Bronchial epithelial cell (primary cell): ENCODE measurements around the gene SAYSD1. TPM values are rescaled to one million over a fixed set of nuclear protein-coding genes. Genes with fewer than 3 reads are reported as not detected.

ENCODE experiments used
- DNase-seq: peaks from one replicate; pipeline ENCODE4 v3.0.0-alpha.2; 2010; ENCODE audit warnings: low read depth
- FAIRE-seq: peaks from 2 replicates; lab custom pipeline; 2011; peaks lifted over from hg19 to GRCh38; lab: Jason Lieb, UNC
- H3K27me3 ChIP-seq: 2 replicates; pipeline ENCODE4 v1.5.1; 2011; ENCODE audit warnings: low read length; ENCODE audit not compliant: control insufficient read depth, insufficient read depth
- H3K36me3 ChIP-seq: 2 replicates; pipeline ENCODE4 v1.5.1; 2011; ENCODE audit warnings: low read length; ENCODE audit not compliant: control insufficient read depth, insufficient read depth
- H3K4me3 ChIP-seq: 2 replicates; pipeline ENCODE4 v1.5.1; 2011; ENCODE audit warnings: mild to moderate bottlenecking, low read depth, low read length, control low read depth
- total RNA-seq: library from RNA; depleted of rRNA; stranded (reverse); fragments of >200 nt; gene quantifications from 2 replicates; pipeline ENCODE4 v1.2.1, GENCODE V29; 2014
- TF ChIP-seq, protein P1 (sequence below): IDR thresholded peaks from 2 replicates; pipeline ENCODE4 v1.5.1; 2011; ENCODE audit warnings: mild to moderate bottlenecking, moderate library complexity, low read length, control low read depth, inconsistent platforms; ENCODE audit not compliant: insufficient read depth, severe bottlenecking

The SAYSD1 gene
- total RNA-seq, 1 donor from 2014 or later: 9.0 TPM

- DNase-seq (no peak), FAIRE-seq (no peak)
- peaks cover 3% of the 10 kb centered on the region for H3K27me3 ChIP-seq
- H3K36me3 ChIP-seq: no peaks in the 10 kb centered on the region
- no peak overlapping the region for H3K4me3 ChIP-seq
- TF ChIP-seq, protein P1, sequence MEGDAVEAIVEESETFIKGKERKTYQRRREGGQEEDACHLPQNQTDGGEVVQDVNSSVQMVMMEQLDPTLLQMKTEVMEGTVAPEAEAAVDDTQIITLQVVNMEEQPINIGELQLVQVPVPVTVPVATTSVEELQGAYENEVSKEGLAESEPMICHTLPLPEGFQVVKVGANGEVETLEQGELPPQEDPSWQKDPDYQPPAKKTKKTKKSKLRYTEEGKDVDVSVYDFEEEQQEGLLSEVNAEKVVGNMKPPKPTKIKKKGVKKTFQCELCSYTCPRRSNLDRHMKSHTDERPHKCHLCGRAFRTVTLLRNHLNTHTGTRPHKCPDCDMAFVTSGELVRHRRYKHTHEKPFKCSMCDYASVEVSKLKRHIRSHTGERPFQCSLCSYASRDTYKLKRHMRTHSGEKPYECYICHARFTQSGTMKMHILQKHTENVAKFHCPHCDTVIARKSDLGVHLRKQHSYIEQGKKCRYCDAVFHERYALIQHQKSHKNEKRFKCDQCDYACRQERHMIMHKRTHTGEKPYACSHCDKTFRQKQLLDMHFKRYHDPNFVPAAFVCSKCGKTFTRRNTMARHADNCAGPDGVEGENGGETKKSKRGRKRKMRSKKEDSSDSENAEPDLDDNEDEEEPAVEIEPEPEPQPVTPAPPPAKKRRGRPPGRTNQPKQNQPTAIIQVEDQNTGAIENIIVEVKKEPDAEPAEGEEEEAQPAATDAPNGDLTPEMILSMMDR: no peak
Measured at GRCh38 chr6:39061182-39061581, 53.8 kb downstream of the SAYSD1 start.

- FAIRE-seq: peak; percentile 52
- no peak for DNase-seq
- no peaks in the 10 kb centered on the region for H3K36me3 ChIP-seq
- no peak overlapping the region for H3K4me3 ChIP-seq
- H3K27me3 ChIP-seq: peaks cover 3% of the 10 kb centered on the region
- TF ChIP-seq, protein P1: no peak
Measured at GRCh38 chr6:39060467-39061160, 54.4 kb downstream of the SAYSD1 start.

GRCh38 chr6:39059496-39060310 lies 55.3 kb downstream of the SAYSD1 start:
- FAIRE-seq (peak; percentile 32), DNase-seq (no peak)
- Histone ChIP-seq H3K4me3 (no peak overlapping the region), H3K27me3 (peaks cover 3% of the 10 kb centered on the region), H3K36me3 (no peaks in the 10 kb centered on the region)
- TF ChIP-seq, protein P1: no peak

DNA sequence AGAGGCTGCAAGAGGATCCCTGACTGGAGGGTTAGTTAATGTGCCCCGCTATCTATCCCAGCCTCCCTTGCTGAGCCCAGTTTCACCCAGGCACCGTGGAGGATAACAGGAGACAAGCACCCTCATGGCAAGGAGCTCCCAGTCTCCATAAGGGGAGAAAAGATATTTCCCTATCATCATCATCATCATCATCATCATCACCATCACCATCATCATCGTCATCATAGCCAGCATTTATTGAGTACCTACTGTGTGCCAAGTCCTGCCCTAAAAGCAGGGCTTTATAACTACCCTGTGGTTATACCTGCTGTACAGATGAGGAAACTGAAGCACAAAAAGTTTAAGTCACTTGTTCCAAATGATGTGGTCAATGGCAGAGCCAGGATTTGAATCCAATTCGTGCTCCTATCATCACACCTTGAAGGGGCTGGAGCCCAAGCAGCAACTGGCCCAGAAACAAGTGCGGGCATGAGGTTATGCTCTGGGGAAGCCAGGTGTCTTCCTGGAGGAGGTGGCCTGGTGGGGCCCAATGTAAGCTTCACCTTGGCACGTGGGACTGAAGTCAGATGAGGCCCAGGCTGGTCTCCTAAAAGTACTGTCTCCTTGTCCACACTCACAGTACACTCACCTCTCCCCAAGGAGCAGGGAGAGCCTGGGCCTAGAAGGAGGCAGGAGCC lies 56.4 kb downstream of the SAYSD1 start:
- Histone ChIP-seq H3K4me3 (no peak overlapping the region), H3K27me3 (peaks cover 3% of the 10 kb centered on the region), H3K36me3 (no peaks in the 10 kb centered on the region)
- FAIRE-seq (no peak), DNase-seq (no peak)
- TF ChIP-seq, protein P1: no peak

- Histone ChIP-seq H3K36me3 (no peaks in the 10 kb centered on the region), H3K4me3 (no peak overlapping the region), H3K27me3 (peaks cover 2% of the 10 kb centered on the region)
- FAIRE-seq (peak; percentile 68), DNase-seq (no peak)
- TF ChIP-seq, protein P1: no peak
Measured at GRCh38 chr6:39057251-39058155, 57.5 kb downstream of the SAYSD1 start.
